ENCODE measurements around the gene LRIG1. TPM values are rescaled to one million over a fixed set of nuclear protein-coding genes. Genes with fewer than 3 reads are reported as not detected.

Gene LRIG1
- total RNA-seq, 1 donor from 2014 or later, result 8.2 TPM

DNA sequence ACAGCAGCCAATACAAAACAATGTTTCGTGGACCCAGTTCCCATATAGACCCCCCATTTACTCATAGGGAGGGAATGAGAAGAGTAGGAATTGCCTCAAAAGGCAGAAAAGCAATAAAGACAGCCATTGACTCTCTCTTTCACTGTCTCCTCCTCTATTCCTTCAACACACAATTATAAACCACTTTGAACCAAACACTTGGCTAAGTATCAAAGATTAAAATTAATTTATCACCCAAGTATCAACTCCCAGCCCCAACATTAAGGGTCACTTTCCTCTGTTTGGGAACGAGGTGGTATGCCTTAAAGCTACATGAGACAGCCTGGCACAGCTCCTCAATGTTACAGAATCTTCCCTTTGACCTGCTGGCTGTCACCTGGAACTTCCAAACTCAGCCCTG, 16.4 kb upstream of the LRIG1 start:
- no peak for DNase-seq (ENCODE audit: low read depth)
- no peaks in the 10 kb centered on the region for H3K36me3 ChIP-seq (ENCODE audit: control insufficient read depth, insufficient read depth, low read length)
- TF ChIP-seq, protein P1, sequence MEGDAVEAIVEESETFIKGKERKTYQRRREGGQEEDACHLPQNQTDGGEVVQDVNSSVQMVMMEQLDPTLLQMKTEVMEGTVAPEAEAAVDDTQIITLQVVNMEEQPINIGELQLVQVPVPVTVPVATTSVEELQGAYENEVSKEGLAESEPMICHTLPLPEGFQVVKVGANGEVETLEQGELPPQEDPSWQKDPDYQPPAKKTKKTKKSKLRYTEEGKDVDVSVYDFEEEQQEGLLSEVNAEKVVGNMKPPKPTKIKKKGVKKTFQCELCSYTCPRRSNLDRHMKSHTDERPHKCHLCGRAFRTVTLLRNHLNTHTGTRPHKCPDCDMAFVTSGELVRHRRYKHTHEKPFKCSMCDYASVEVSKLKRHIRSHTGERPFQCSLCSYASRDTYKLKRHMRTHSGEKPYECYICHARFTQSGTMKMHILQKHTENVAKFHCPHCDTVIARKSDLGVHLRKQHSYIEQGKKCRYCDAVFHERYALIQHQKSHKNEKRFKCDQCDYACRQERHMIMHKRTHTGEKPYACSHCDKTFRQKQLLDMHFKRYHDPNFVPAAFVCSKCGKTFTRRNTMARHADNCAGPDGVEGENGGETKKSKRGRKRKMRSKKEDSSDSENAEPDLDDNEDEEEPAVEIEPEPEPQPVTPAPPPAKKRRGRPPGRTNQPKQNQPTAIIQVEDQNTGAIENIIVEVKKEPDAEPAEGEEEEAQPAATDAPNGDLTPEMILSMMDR (IDR thresholded peaks at IDR 0.05; ENCODE audit: insufficient read depth, low read length, poor library complexity, severe bottlenecking), result no peak
- H3K4me3 ChIP-seq (ENCODE audit: low read depth, low read length), result no peak overlapping the region
- no peaks in the 10 kb centered on the region for H3K27me3 ChIP-seq (ENCODE audit: control insufficient read depth, insufficient read depth, low read length)

DNA sequence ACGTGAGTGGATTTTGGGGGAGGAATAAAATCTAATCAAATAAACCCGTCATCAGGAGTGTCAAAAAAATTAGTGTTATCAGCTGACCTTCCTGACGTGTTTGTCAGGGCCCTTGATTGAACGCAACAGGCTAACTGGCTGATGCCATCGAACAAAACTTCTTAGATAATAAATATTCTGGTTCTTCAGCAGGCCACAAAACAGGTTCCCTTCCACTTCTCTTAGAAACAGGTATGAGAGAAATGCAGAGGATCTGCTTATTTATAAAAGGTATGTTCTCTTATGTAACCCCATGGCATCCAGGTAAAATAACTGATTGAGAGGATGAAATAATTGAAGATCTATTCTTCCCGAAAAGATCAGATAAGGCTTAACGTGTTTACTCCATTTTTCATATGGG, 7.6 kb upstream of the LRIG1 start:
- Histone ChIP-seq H3K36me3 (ENCODE audit: control insufficient read depth, insufficient read depth, low read length) (no peaks in the 10 kb centered on the region), H3K4me3 (ENCODE audit: low read depth, low read length) (no peak overlapping the region), H3K27me3 (ENCODE audit: control insufficient read depth, insufficient read depth, low read length) (no peaks in the 10 kb centered on the region)
- TF ChIP-seq, protein P1 (IDR thresholded peaks at IDR 0.05; ENCODE audit: insufficient read depth, low read length, poor library complexity, severe bottlenecking), result no peak
- no peak for DNase-seq (ENCODE audit: low read depth)

DNA sequence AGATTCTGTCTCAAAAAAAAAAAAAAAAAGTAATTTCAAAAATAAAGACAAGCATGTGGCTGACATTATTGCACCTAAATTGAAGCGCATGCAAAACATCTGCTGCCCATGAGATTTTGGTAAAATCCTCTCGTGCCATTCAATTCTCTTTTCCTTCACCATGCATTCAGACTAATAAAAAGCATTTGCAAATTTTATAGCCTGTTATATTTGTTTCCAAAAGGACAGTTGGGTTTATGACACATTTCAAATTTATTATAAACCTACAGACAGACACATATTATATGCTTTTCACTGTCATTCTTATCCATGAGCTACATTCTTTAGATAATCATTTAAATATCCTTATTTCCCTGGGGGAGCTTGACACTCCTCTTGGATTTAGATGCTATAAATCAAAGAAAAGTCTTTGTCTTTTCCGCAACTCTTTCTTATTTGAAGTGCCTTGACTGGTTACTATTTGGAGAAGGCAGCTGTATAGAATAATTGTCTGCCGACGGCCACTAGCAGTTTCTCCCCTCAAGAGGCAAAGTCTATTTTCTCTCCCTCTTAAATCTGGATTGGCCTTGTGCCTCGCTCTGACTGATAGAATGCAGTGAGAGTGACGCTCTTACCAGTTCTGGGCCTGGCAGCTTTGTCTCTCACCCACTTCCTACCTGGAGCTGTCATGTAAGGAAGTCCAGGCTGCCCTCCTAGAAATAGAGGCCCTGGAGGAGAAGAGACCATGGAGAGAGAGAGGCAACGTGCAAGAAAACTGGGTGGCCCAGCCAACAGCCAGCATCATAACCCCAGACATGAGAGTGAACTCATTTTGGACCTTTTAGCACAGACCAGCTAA, 6.8 kb upstream of the LRIG1 start:
- no peak for DNase-seq (ENCODE audit: low read depth)
- Histone ChIP-seq H3K36me3 (ENCODE audit: control insufficient read depth, insufficient read depth, low read length) (no peaks in the 10 kb centered on the region), H3K4me3 (ENCODE audit: low read depth, low read length) (no peak overlapping the region), H3K27me3 (ENCODE audit: control insufficient read depth, insufficient read depth, low read length) (no peaks in the 10 kb centered on the region)
- TF ChIP-seq, protein P1 (IDR thresholded peaks at IDR 0.05; ENCODE audit: insufficient read depth, low read length, poor library complexity, severe bottlenecking), result no peak

DNA sequence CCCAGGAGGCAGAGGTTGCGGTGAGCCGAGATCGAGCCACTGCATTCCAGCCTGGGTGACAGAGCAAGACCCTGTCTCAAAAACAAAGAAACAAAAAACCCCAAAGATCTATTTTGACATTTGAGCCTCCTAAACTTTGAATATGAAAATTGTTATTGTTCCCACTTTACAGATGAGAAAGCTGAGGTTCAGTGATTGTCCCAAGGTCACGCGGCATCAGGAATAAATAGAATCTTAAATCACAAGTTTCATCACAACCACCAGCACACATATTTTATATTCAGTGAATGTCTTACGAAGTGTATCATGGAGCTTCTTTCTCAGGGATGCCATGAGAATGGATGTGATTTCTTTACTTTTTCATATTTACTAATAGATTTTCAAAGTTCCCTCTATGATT, 5.3 kb upstream of the LRIG1 start:
- H3K36me3 ChIP-seq (ENCODE audit: control insufficient read depth, insufficient read depth, low read length), result no peaks in the 10 kb centered on the region
- no peak for DNase-seq (ENCODE audit: low read depth)
- H3K4me3 ChIP-seq (ENCODE audit: low read depth, low read length), result no peak overlapping the region
- H3K27me3 ChIP-seq (ENCODE audit: control insufficient read depth, insufficient read depth, low read length), result no peaks in the 10 kb centered on the region
- TF ChIP-seq, protein P1 (IDR thresholded peaks at IDR 0.05; ENCODE audit: insufficient read depth, low read length, poor library complexity, severe bottlenecking), result no peak

DNA sequence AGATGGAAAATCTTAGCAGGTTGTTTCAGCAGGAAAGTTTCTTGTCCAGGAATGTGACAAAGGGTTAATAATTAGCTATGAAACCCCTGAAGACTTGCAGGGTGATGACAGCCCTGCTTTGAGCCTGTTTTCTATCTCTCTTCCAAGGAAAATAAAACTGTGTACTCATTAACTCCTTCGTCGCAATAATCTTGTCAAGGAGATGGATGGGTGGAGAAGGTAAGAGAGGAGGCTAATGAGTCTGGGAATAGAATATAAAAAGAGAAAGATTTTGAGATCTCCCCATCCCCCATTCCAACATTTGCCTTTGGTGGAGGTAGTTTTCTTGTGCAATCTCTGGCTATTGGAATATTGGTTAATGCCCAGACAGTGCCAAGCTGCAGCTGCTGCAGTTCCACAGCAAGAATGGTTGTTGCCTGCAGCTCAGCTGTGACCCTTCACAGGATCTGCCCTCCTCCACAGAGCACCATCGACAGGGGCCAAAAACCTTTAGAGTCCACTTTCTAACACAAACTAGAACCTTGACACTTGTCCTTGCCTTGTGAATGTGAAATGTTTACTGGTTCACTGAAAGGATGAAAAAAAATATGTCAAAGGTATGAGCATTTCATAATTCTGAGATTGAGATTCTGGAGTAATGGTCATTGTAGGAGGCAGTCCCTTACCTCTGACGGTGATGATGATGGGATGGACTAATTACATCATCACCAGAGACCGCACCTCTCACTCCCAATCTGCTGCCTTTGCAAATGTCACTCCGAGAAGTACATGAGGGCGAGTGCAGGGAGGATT, 4.2 kb upstream of the LRIG1 start:
- no peaks in the 10 kb centered on the region for H3K36me3 ChIP-seq (ENCODE audit: control insufficient read depth, insufficient read depth, low read length)
- DNase-seq (ENCODE audit: low read depth), result no peak
- TF ChIP-seq, protein P1 (IDR thresholded peaks at IDR 0.05; ENCODE audit: insufficient read depth, low read length, poor library complexity, severe bottlenecking), result no peak
- no peaks in the 10 kb centered on the region for H3K27me3 ChIP-seq (ENCODE audit: control insufficient read depth, insufficient read depth, low read length)
- no peak overlapping the region for H3K4me3 ChIP-seq (ENCODE audit: low read depth, low read length)
